ENCODE results near the gene SHROOM3.

The SHROOM3 gene

GRCh38 chr4:76780781-76781697 is 346.0 kb downstream of the SHROOM3 start:
- Mint-ChIP-seq H3K4me1 (no peaks in the 10 kb centered on the region), H3K27ac (no peak overlapping the region), H3K36me3 (no peaks in the 10 kb centered on the region), H3K9me3 (no peaks in the 10 kb centered on the region), H3K4me3 (no peak overlapping the region), H3K27me3 (peaks cover 2% of the 10 kb centered on the region)

GRCh38 chr4:76781698-76782595 is 346.9 kb downstream of the SHROOM3 start:
- H3K27me3 Mint-ChIP-seq: peaks cover 2% of the 10 kb centered on the region
- no peaks in the 10 kb centered on the region for H3K9me3 Mint-ChIP-seq
- no peak overlapping the region for H3K27ac Mint-ChIP-seq
- H3K36me3 Mint-ChIP-seq: no peaks in the 10 kb centered on the region
- no peaks in the 10 kb centered on the region for H3K4me1 Mint-ChIP-seq
- no peak overlapping the region for H3K4me3 Mint-ChIP-seq

GRCh38 chr4:76782837-76783236 is 347.8 kb downstream of the SHROOM3 start:
- Mint-ChIP-seq H3K36me3 (no peaks in the 10 kb centered on the region), H3K4me1 (no peaks in the 10 kb centered on the region), H3K9me3 (no peaks in the 10 kb centered on the region), H3K27ac (no peak overlapping the region), H3K27me3 (peaks cover 2% of the 10 kb centered on the region), H3K4me3 (no peak overlapping the region)

- H3K4me3 Mint-ChIP-seq: no peak overlapping the region
- peaks cover 2% of the 10 kb centered on the region for H3K27me3 Mint-ChIP-seq
- no peak overlapping the region for H3K27ac Mint-ChIP-seq
- no peaks in the 10 kb centered on the region for H3K4me1 Mint-ChIP-seq
- H3K36me3 Mint-ChIP-seq: no peaks in the 10 kb centered on the region
- peaks cover 2% of the 10 kb centered on the region for H3K9me3 Mint-ChIP-seq
Measured at GRCh38 chr4:76783836-76784235, 348.8 kb downstream of the SHROOM3 start.

- H3K27ac Mint-ChIP-seq: no peak overlapping the region
- peaks cover 4% of the 10 kb centered on the region for H3K36me3 Mint-ChIP-seq
- no peaks in the 10 kb centered on the region for H3K4me1 Mint-ChIP-seq
- H3K4me3 Mint-ChIP-seq: no peak overlapping the region
- peaks cover 6% of the 10 kb centered on the region for H3K27me3 Mint-ChIP-seq
- peaks cover 6% of the 10 kb centered on the region for H3K9me3 Mint-ChIP-seq
Measured at GRCh38 chr4:76784237-76784636, 349.2 kb downstream of the SHROOM3 start.

GRCh38 chr4:76787898-76788297 is 352.9 kb downstream of the SHROOM3 start:
- Mint-ChIP-seq H3K4me3 (no peak overlapping the region), H3K27me3 (peaks cover 6% of the 10 kb centered on the region), H3K9me3 (peaks cover 12% of the 10 kb centered on the region), H3K27ac (no peak overlapping the region), H3K4me1 (no peaks in the 10 kb centered on the region), H3K36me3 (peaks cover 4% of the 10 kb centered on the region)

GRCh38 chr4:76790377-76790776 is 355.3 kb downstream of the SHROOM3 start:
- Mint-ChIP-seq H3K4me3 (no peak overlapping the region), H3K9me3 (peaks cover 12% of the 10 kb centered on the region), H3K27ac (no peak overlapping the region), H3K36me3 (peaks cover 4% of the 10 kb centered on the region), H3K27me3 (peaks cover 4% of the 10 kb centered on the region), H3K4me1 (no peaks in the 10 kb centered on the region)

GRCh38 chr4:76791479-76791878 is 356.4 kb downstream of the SHROOM3 start:
- Mint-ChIP-seq H3K9me3 (peaks cover 12% of the 10 kb centered on the region), H3K4me3 (no peak overlapping the region), H3K27ac (no peak overlapping the region), H3K27me3 (peaks cover 7% of the 10 kb centered on the region), H3K36me3 (peaks cover 4% of the 10 kb centered on the region), H3K4me1 (no peaks in the 10 kb centered on the region)

- peaks cover 4% of the 10 kb centered on the region for H3K36me3 Mint-ChIP-seq
- no peak overlapping the region for H3K4me3 Mint-ChIP-seq
- peaks cover 7% of the 10 kb centered on the region for H3K27me3 Mint-ChIP-seq
- H3K9me3 Mint-ChIP-seq: peaks cover 12% of the 10 kb centered on the region
- H3K27ac Mint-ChIP-seq: no peak overlapping the region
- no peaks in the 10 kb centered on the region for H3K4me1 Mint-ChIP-seq
Measured at GRCh38 chr4:76792418-76792817, 357.4 kb downstream of the SHROOM3 start.

- H3K27me3 Mint-ChIP-seq: peaks cover 5% of the 10 kb centered on the region
Measured at GRCh38 chr4:76795243-76795642, 360.2 kb downstream of the SHROOM3 start.

GRCh38 chr4:76799140-76799539 is 364.1 kb downstream of the SHROOM3 start:
- H3K27ac Mint-ChIP-seq: no peak overlapping the region
- no peaks in the 10 kb centered on the region for H3K9me3 Mint-ChIP-seq
- H3K27me3 Mint-ChIP-seq: peaks cover 5% of the 10 kb centered on the region
- H3K4me1 Mint-ChIP-seq: no peaks in the 10 kb centered on the region
- H3K4me3 Mint-ChIP-seq: no peak overlapping the region
- H3K36me3 Mint-ChIP-seq: peaks cover 2% of the 10 kb centered on the region

More at GRCh38 chr4:76795243-76795642, 360.2 kb downstream of the SHROOM3 start:
- Mint-ChIP-seq H3K27ac (no peak overlapping the region), H3K4me3 (no peak overlapping the region), H3K9me3 (peaks cover under 1% of the 10 kb centered on the region), H3K36me3 (peaks cover 2% of the 10 kb centered on the region), H3K4me1 (no peaks in the 10 kb centered on the region)

GRCh38 chr4:76799718-76800117 is 364.7 kb downstream of the SHROOM3 start:
- Mint-ChIP-seq H3K4me3 (no peak overlapping the region), H3K27me3 (peaks cover 7% of the 10 kb centered on the region)

GRCh38 chr4:76800902-76801301 is 365.9 kb downstream of the SHROOM3 start:
- H3K36me3 Mint-ChIP-seq: peaks cover 2% of the 10 kb centered on the region
- no peaks in the 10 kb centered on the region for H3K4me1 Mint-ChIP-seq
- no peak overlapping the region for H3K27ac Mint-ChIP-seq
- no peaks in the 10 kb centered on the region for H3K9me3 Mint-ChIP-seq
- H3K4me3 Mint-ChIP-seq: no peak overlapping the region
- H3K27me3 Mint-ChIP-seq: peaks cover 7% of the 10 kb centered on the region

More at GRCh38 chr4:76799718-76800117, 364.7 kb downstream of the SHROOM3 start:
- H3K27ac Mint-ChIP-seq: no peak overlapping the region
- H3K9me3 Mint-ChIP-seq: no peaks in the 10 kb centered on the region
- H3K4me1 Mint-ChIP-seq: no peaks in the 10 kb centered on the region
- peaks cover 2% of the 10 kb centered on the region for H3K36me3 Mint-ChIP-seq

GRCh38 chr4:76801621-76802235 is 366.7 kb downstream of the SHROOM3 start:
- Mint-ChIP-seq H3K9me3 (no peaks in the 10 kb centered on the region), H3K27ac (no peak overlapping the region), H3K27me3 (peaks cover 4% of the 10 kb centered on the region), H3K36me3 (peaks cover 2% of the 10 kb centered on the region), H3K4me1 (no peaks in the 10 kb centered on the region), H3K4me3 (no peak overlapping the region)

- no peak overlapping the region for H3K27ac Mint-ChIP-seq
- H3K9me3 Mint-ChIP-seq: no peaks in the 10 kb centered on the region
- peaks cover 2% of the 10 kb centered on the region for H3K36me3 Mint-ChIP-seq
- H3K27me3 Mint-ChIP-seq: peaks cover 4% of the 10 kb centered on the region
- no peak overlapping the region for H3K4me3 Mint-ChIP-seq
- no peaks in the 10 kb centered on the region for H3K4me1 Mint-ChIP-seq
Measured at GRCh38 chr4:76802236-76803021, 367.4 kb downstream of the SHROOM3 start.
